Adipose tissue (tissue), 3 donors: Measurements from ENCODE around the gene OR9A4. TPM values are rescaled to one million over a fixed set of nuclear protein-coding genes. Genes with fewer than 3 reads are reported as not detected.
"Not testable (repeated sequence)": the region's sequence is repeated elsewhere in the genome, so short reads cannot be mapped to it uniquely, and the experiment has no call there.

Experiments
- H3K27ac ChIP-seq: one replicate; pipeline ENCODE4 v1.5.1; 2013; ENCODE audit warnings: low read depth, low read length
- WGBS, 3 donors: extraction: QIAGEN DNeasy Blood & Tissue Kit; methylation state at CpG; one replicate each; pipeline ENCODE4 v1.1.7; 2013; 5-methylcytosine and 5-hydroxymethylcytosine counted together
- polyA plus RNA-seq, 3 donors: library from polyadenylated mRNA; stranded (reverse); fragments of 200-250 nt; gene quantifications; one replicate each; pipeline ENCODE4 v1.2.3, GENCODE V29; 2013
- donor health status: healthy with polysubstance abuse.
- donor health status: Bipolar disorder and iron deficiency.
- donor health status: healthy.

The OR9A4 gene
- not detected for polyA plus RNA-seq

GRCh38 chr7:141916099-141916498 lies at the start of gene OR9A4:
Gene OR9A4 (plus strand): TSS chr7:141916399. CDS start chr7:141918876, 2,477 bp downstream.
- H3K27ac ChIP-seq = no peak within 1 kb of the TSS
- WGBS, 3 donors = 84 to 88% (median 88%) methylated on average over 3 of the region's 3 CpGs

- 82 to 93% (median 85%) methylated on average over 2 of the region's 2 CpGs for WGBS, 3 donors
- no peak overlapping the region for H3K27ac ChIP-seq
Observed at GRCh38 chr7:141866974-141867373, 49.2 kb upstream of the OR9A4 start.

GRCh38 chr7:141872931-141873330 lies 43.3 kb upstream of the OR9A4 start:
- no peak overlapping the region for H3K27ac ChIP-seq
- 91 to 93% (median 93%) methylated on average over 3 of the region's 3 CpGs for WGBS, 3 donors

- H3K27ac ChIP-seq = no peak overlapping the region
- 49 to 83% (median 52%) methylated on average over 3 of the region's 3 CpGs for WGBS, 3 donors
Observed at GRCh38 chr7:141874787-141875186, 41.4 kb upstream of the OR9A4 start.

- H3K27ac ChIP-seq = no peak overlapping the region
- 74 to 95% (median 75%) methylated on average over 2 of the region's 2 CpGs for WGBS, 3 donors
Observed at GRCh38 chr7:141875453-141875852, 40.7 kb upstream of the OR9A4 start.

- 75 to 95% (median 78%) methylated on average over 1 of the region's 1 CpG for WGBS, 3 donors
- no peak overlapping the region for H3K27ac ChIP-seq
Observed at GRCh38 chr7:141876371-141876770, 39.8 kb upstream of the OR9A4 start.

GRCh38 chr7:141877365-141877764 lies 38.8 kb upstream of the OR9A4 start:
- 84 to 91% (median 91%) methylated on average over 3 of the region's 3 CpGs for WGBS, 3 donors
- no peak overlapping the region for H3K27ac ChIP-seq

- no peak overlapping the region for H3K27ac ChIP-seq
- 66 to 70% (median 67%) methylated on average over 5 of the region's 5 CpGs for WGBS, 3 donors
Observed at GRCh38 chr7:141880960-141881359, 35.2 kb upstream of the OR9A4 start.

- no peak overlapping the region for H3K27ac ChIP-seq
- WGBS, 3 donors = 61 to 79% (median 74%) methylated on average over 5 of the region's 5 CpGs
Observed at GRCh38 chr7:141884539-141885225, 31.5 kb upstream of the OR9A4 start.

GRCh38 chr7:141889321-141889720 lies 26.9 kb upstream of the OR9A4 start:
- 56 to 100% (median 67%) methylated on average over 1 of the region's 1 CpG for WGBS, 3 donors
- no peak overlapping the region for H3K27ac ChIP-seq

GRCh38 chr7:141891336-141891735 lies 24.9 kb upstream of the OR9A4 start:
- WGBS, 3 donors = 56 to 86% (median 65%) methylated on average over 3 of the region's 3 CpGs
- no peak overlapping the region for H3K27ac ChIP-seq

GRCh38 chr7:141899366-141899765 lies 16.8 kb upstream of the OR9A4 start:
- WGBS, 3 donors = 93 to 100% methylated on average over 2 to 3 of the region's 3 CpGs; no CpG with 5 or more reads in 1 of the 3 donors
- not testable (repeated sequence) for H3K27ac ChIP-seq

GRCh38 chr7:141906285-141906684 lies 9.9 kb upstream of the OR9A4 start:
- no peak overlapping the region for H3K27ac ChIP-seq
- 76 to 86% (median 83%) methylated on average over 4 of the region's 4 CpGs for WGBS, 3 donors

- no peak overlapping the region for H3K27ac ChIP-seq
Observed at GRCh38 chr7:141911391-141911790, 4.8 kb upstream of the OR9A4 start.

- WGBS, 3 donors = 25 to 59% (median 59%) methylated on average over 2 of the region's 2 CpGs
Observed at GRCh38 chr7:141915565-141915964, 634 bp upstream of the OR9A4 start.

GRCh38 chr7:141920281-141920680 lies 4.1 kb downstream of the OR9A4 start:
- H3K27ac ChIP-seq = no peak overlapping the region
- WGBS, 3 donors = 80 to 91% (median 84%) methylated on average over 1 of the region's 1 CpG

More at GRCh38 chr7:141915565-141915964, 634 bp upstream of the OR9A4 start:
- no peak overlapping the region for H3K27ac ChIP-seq

- WGBS, 3 donors = 37 to 74% (median 53%) methylated on average over 2 of the region's 2 CpGs
- no peak overlapping the region for H3K27ac ChIP-seq
Observed at GRCh38 chr7:141928146-141928844, 12.1 kb downstream of the OR9A4 start.

- no peak overlapping the region for H3K27ac ChIP-seq
- 59 to 85% (median 64%) methylated on average over 3 of the region's 3 CpGs for WGBS, 3 donors
Observed at GRCh38 chr7:141928845-141929195, 12.6 kb downstream of the OR9A4 start.

- no peak overlapping the region for H3K27ac ChIP-seq
- 62 to 85% (median 80%) methylated on average over 5 of the region's 5 CpGs for WGBS, 3 donors
Observed at GRCh38 chr7:141930211-141930610, 14.0 kb downstream of the OR9A4 start.

GRCh38 chr7:141941075-141941474 lies 24.9 kb downstream of the OR9A4 start:
- WGBS, 3 donors = 86 to 91% (median 87%) methylated on average over 3 of the region's 3 CpGs
- no peak overlapping the region for H3K27ac ChIP-seq
